Chondrocyte (in vitro differentiated cells): ENCODE measurements around the gene FHL2. TPM values are rescaled to one million over a fixed set of nuclear protein-coding genes. Genes with fewer than 3 reads are reported as not detected.

Experiments
- DNase-seq: peaks from one replicate; pipeline ENCODE4 v3.0.0; 2021; ENCODE audit warnings: mixed read lengths, low spot score
- H3K27ac Mint-ChIP-seq: one replicate; pipeline ENCODE4 v1.8.0; 2021; ENCODE audit warnings: mild to moderate bottlenecking, moderate library complexity, mixed read lengths; ENCODE audit not compliant: unreplicated experiment
- H3K27me3 Mint-ChIP-seq: 2 replicates; pipeline ENCODE4 v1.8.0; 2021; ENCODE audit warnings: low read depth, mixed read lengths
- H3K36me3 Mint-ChIP-seq: 2 replicates; pipeline ENCODE4 v1.8.0; 2021; ENCODE audit warnings: low read depth, mixed read lengths
- H3K4me1 Mint-ChIP-seq: 2 replicates; pipeline ENCODE4 v1.8.0; 2021; ENCODE audit warnings: low read depth, mild to moderate bottlenecking, mixed read lengths
- H3K4me3 Mint-ChIP-seq: one replicate; pipeline ENCODE4 v1.8.0; 2021; ENCODE audit warnings: mild to moderate bottlenecking, moderate library complexity, mixed read lengths; ENCODE audit not compliant: unreplicated experiment
- H3K9me3 Mint-ChIP-seq: 2 replicates; pipeline ENCODE4 v1.8.0; 2021; ENCODE audit warnings: low read depth, mixed read lengths
- total RNA-seq: library from RNA; stranded (reverse); gene quantifications from 3 replicates; pipeline ENCODE4 v1.2.1, GENCODE V29; 2021
- TF ChIP-seq, protein P1 (sequence below): fragments of 200-600 bp; sonication (generic); IDR thresholded peaks from 2 replicates; pipeline ENCODE4 v1.5.0; 2021; ENCODE audit warnings: antibody characterized with exemption, mild to moderate bottlenecking, moderate library complexity

The FHL2 gene
- total RNA-seq, 1 donor from 2014 or later = 104 TPM

DNA sequence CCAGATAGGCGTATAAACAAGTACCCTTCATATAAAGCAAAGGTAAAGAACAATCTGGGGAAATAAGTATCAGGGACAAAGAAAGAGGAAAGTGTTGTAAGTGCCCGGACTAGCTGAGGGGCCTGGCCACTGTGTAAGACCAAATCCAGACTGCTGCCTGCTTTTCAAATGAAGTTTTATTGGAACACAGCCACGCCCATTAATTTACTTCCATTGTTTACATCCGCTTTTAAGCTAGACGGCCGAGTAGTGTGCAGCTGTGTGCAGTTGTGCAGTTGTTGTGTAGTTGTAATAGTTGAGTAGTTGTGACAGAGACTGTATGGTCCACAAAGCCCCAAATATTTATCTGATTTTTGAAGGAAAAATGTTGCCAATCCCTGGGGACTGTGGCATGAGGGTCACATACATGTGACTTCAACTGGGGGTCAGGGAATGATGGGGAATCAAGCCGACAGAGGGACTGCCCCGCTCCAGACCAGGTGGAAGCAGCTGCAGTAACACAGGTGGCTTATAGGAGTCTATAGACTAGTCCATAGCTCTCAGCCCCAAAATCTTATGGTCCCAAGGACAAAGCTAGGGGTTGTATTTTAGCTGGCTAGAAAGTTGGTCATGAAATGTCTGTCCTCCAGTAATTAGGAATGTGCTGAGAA, 30.0 kb downstream of the FHL2 start:
- H3K9me3 Mint-ChIP-seq = no peaks in the 10 kb centered on the region
- H3K27ac Mint-ChIP-seq = no peak overlapping the region
- H3K36me3 Mint-ChIP-seq = peaks cover 49% of the 10 kb centered on the region
- TF ChIP-seq, protein P1, sequence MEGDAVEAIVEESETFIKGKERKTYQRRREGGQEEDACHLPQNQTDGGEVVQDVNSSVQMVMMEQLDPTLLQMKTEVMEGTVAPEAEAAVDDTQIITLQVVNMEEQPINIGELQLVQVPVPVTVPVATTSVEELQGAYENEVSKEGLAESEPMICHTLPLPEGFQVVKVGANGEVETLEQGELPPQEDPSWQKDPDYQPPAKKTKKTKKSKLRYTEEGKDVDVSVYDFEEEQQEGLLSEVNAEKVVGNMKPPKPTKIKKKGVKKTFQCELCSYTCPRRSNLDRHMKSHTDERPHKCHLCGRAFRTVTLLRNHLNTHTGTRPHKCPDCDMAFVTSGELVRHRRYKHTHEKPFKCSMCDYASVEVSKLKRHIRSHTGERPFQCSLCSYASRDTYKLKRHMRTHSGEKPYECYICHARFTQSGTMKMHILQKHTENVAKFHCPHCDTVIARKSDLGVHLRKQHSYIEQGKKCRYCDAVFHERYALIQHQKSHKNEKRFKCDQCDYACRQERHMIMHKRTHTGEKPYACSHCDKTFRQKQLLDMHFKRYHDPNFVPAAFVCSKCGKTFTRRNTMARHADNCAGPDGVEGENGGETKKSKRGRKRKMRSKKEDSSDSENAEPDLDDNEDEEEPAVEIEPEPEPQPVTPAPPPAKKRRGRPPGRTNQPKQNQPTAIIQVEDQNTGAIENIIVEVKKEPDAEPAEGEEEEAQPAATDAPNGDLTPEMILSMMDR = no peak
- no peak overlapping the region for H3K4me3 Mint-ChIP-seq
- DNase-seq = peak; percentile 30
- no peaks in the 10 kb centered on the region for H3K27me3 Mint-ChIP-seq
- peaks cover 38% of the 10 kb centered on the region for H3K4me1 Mint-ChIP-seq

DNA sequence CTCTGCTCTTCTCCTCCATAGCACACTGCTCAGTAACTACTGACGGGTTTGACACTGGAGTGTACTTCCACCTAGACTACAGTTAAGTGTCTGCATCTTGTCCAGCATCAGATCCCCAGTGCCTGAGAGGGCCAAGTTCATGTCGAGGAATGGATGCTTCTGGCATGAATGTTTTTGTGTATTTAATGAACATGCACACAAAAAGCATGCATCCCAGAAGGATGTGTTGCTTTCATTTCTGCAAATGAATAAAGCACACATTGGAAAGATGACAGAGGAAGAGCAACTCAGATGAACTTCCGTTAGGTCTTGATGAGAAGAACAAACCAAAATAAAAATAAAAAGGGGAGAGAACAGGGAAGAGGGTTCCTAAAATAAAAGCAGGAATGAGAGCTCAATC, 33.6 kb downstream of the FHL2 start:
- H3K4me3 Mint-ChIP-seq = no peak overlapping the region
- H3K27me3 Mint-ChIP-seq = no peaks in the 10 kb centered on the region
- H3K4me1 Mint-ChIP-seq = peaks cover 10% of the 10 kb centered on the region
- TF ChIP-seq, protein P1 = no peak
- no peaks in the 10 kb centered on the region for H3K9me3 Mint-ChIP-seq
- DNase-seq = no peak
- peaks cover 56% of the 10 kb centered on the region for H3K36me3 Mint-ChIP-seq
- peak overlapping the region; percentile 30 for H3K27ac Mint-ChIP-seq

DNA sequence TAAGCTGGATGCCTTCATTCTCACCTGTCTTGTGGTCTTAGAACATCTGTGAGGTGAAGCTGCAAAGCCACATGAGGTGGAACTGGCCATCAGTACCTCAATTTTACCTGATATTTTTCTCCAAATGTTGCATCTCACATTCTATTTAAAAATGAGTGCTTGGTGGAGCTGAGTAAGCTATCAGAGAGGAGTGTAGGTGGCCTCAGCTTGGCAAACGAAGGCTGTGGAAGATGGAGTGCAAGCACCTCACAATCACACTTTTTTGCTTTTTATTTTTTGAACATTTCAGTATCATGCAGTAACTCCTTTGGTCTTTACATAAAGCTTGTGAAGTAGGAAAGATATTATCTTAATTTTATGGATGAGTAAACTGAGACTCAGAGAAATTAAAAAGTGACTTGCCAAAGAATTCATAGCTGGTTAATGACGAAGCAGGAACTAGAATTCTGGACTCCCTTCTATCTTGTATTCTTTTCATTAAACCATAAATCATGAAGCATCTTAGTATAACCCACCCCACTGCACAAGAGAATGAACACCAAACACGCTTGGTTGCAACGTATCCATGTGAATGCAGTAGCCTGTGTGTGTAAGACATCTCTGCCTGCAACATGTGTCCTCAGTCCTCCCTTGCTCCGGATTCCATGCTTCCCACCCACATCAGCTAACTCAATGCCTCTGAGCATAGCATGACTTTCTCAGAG, 34.3 kb downstream of the FHL2 start:
- Mint-ChIP-seq H3K27me3 (no peaks in the 10 kb centered on the region), H3K4me1 (peaks cover 6% of the 10 kb centered on the region), H3K9me3 (no peaks in the 10 kb centered on the region), H3K36me3 (peaks cover 56% of the 10 kb centered on the region), H3K4me3 (no peak overlapping the region), H3K27ac (no peak overlapping the region)
- DNase-seq = no peak
- TF ChIP-seq, protein P1 = no peak

DNA sequence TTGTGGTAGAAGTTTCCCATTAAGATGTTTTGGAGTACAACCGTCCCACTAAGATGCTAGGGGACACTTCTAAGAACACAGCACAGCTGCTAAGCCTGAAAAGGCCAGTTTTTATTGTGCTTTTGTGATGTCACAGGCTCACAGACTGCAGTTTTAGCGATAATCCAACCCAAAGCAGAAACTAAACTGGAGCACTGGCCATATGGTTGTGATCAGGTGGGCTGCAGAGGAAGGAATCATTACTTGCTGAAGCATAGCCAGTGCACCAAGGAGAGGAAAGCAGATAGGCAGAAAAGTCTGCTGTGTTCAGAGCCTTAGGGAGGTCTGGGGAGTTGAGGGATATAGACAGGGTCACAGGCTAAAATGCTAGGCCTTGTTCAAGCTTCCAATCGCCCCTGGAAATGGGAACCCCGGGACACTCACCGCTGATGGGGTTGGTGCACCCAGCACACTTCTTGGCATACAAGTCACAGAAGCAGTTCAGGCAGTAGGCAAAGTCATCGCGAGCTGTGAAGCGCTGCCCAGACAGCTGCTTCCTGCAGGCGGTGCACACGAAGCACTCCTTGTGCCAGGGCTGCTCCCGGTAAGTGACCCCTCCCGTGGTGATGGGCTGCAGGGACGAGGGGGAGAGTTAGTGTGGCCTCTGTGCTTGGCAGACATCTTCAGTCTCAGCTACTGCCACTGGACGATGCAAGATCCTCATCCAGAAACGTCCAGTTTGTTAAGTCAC, 35.8 kb downstream of the FHL2 start:
- H3K36me3 Mint-ChIP-seq = peaks cover 58% of the 10 kb centered on the region
- no peaks in the 10 kb centered on the region for H3K9me3 Mint-ChIP-seq
- no peaks in the 10 kb centered on the region for H3K27me3 Mint-ChIP-seq
- TF ChIP-seq, protein P1 = no peak
- no peak for DNase-seq
- no peak overlapping the region for H3K27ac Mint-ChIP-seq
- H3K4me3 Mint-ChIP-seq = no peak overlapping the region
- H3K4me1 Mint-ChIP-seq = peaks cover 9% of the 10 kb centered on the region

DNA sequence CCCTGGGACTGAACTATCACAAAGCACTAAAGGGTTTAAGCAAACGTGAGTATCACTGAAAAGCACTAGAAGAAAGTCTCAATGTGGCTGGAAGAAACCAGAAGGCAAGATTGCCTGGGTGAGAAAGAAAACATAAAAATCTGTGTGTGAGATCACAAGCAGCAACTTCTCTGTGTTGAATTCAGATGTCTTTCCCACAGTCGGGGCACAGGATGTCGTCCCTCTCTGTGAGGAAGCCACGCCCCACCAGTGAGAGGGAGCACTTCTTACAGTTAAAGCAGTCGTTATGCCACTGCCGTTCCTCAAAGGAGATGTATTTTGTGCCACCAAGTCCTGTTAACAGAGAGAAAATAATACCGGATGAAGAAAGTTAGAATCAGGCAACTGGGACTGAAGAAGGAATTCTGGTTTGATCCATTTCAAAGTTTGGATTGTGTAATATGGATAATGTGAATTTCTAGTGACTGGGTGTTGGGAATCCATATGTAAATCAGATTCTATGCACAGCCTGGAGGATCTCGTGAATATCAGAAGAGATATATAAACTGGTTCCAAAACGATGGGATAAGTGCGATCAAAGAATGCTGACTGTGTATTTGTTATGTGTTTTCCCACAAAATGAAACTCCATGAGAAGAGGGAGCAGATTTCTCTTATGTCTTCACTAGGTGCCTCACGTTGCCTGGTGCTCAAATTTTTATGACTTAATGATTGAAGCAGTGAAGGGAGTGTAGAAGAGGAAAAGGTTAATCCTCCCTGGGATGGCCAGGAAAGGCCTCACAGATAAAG, 37.6 kb downstream of the FHL2 start:
- Mint-ChIP-seq H3K4me3 (no peak overlapping the region), H3K27ac (no peak overlapping the region)
- TF ChIP-seq, protein P1 = no peak

More for the DNA sequence above, 37.6 kb downstream of the FHL2 start:
- DNase-seq = no peak
- H3K4me1 Mint-ChIP-seq = peaks cover 9% of the 10 kb centered on the region
- H3K27me3 Mint-ChIP-seq = no peaks in the 10 kb centered on the region
- peaks cover 7% of the 10 kb centered on the region for H3K9me3 Mint-ChIP-seq
- H3K36me3 Mint-ChIP-seq = peaks cover 58% of the 10 kb centered on the region
